ENCODE measurements around the gene C10orf71.

Gene C10orf71

DNA sequence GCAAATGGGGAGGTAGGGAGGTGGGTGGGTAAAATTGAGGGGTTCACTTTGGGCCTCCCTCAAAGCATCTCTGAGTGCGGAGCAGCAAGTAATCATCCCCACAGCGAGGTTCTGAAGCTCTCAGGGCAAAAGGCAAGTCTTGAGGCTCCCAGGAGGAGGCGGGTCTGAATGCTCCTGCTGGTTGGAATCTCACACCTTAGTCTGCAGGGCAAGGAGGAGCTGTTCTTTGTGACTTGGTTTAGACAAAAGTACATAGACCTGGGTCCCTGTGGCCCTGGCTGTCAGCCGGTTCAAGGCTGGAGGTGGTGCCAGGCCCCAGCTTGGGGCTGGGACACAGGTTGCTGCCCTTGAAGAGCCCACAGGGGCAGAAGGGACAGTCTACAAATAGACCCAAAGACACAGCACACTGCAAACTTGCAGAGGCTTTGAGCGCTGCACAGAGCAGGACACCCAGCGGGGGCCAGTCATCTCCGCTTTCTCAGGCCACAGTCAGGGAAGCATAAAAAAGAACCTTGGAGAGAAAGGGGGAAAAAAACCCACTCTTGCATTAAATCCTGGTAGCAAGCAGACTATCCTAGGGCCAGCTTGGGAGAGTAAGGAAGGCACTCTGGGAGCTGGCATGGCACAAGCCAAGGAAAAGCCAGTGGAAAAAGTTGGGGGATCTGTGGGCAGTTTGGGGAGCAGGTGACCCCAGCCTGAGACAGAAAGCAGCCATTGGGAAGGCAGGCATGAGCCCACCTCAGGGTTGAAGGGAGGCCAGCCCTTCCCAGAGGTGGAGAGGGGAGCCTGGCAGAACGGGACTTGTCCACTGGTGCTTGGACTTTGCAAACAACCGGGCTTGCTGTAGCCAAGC, 926 bp upstream of the C10orf71 start:
- no peaks in the 10 kb centered on the region for H3K79me2 ChIP-seq (ENCODE audit: insufficient read depth, low read length)
- TF ChIP-seq EZH2 (IDR thresholded peaks at IDR 0.05; ENCODE audit: borderline replicate concordance, low read depth, low read length, severe bottlenecking) (no peak), CTCF (IDR thresholded peaks at IDR 0.05; ENCODE audit: borderline replicate concordance, extremely low read depth, low read length, poor library complexity, severe bottlenecking) (no peak)
- no peak overlapping the region for H3K9ac ChIP-seq (ENCODE audit: low read depth, low read length)
- no peaks in the 10 kb centered on the region for H3K27me3 ChIP-seq (ENCODE audit: insufficient read depth, low read length, poor library complexity)
- H3K4me3 ChIP-seq (ENCODE audit: low read depth in 1 of 2, low read length in 2 of 2) = no peak overlapping the region
- H4K20me1 ChIP-seq (ENCODE audit: insufficient read depth, low read length) = no peaks in the 10 kb centered on the region
- no peak overlapping the region for H2AFZ ChIP-seq (ENCODE audit: low read depth, low read length)
- no peaks in the 10 kb centered on the region for H3K9me3 ChIP-seq (ENCODE audit: insufficient read depth, low read length, severe bottlenecking)
- ATAC-seq (ENCODE audit: insufficient read depth, low read depth) = no peak
- no peaks in the 10 kb centered on the region for H3K36me3 ChIP-seq (ENCODE audit: insufficient read depth, low read length)
- no peaks in the 10 kb centered on the region for H3K4me1 ChIP-seq (ENCODE audit: insufficient read depth, low read length)
- DNase-seq = no peak
- no peak overlapping the region for H3K27ac ChIP-seq (ENCODE audit: low read length)
- no peak overlapping the region for H3K4me2 ChIP-seq (ENCODE audit: insufficient read depth, low read length)

- no peaks in the 10 kb centered on the region for H3K4me1 ChIP-seq (ENCODE audit: insufficient read depth, low read length)
- ATAC-seq (ENCODE audit: insufficient read depth, low read depth) = no peak
- DNase-seq = no peak
- TF ChIP-seq EZH2 (IDR thresholded peaks at IDR 0.05; ENCODE audit: borderline replicate concordance, low read depth, low read length, severe bottlenecking) (no peak), CTCF (IDR thresholded peaks at IDR 0.05; ENCODE audit: borderline replicate concordance, extremely low read depth, low read length, poor library complexity, severe bottlenecking) (no peak)
- H4K20me1 ChIP-seq (ENCODE audit: insufficient read depth, low read length) = no peaks in the 10 kb centered on the region
- no peak overlapping the region for H3K27ac ChIP-seq (ENCODE audit: low read length)
- H2AFZ ChIP-seq (ENCODE audit: low read depth, low read length) = no peak overlapping the region
- no peaks in the 10 kb centered on the region for H3K36me3 ChIP-seq (ENCODE audit: insufficient read depth, low read length)
- H3K9me3 ChIP-seq (ENCODE audit: insufficient read depth, low read length, severe bottlenecking) = no peaks in the 10 kb centered on the region
- no peak overlapping the region for H3K9ac ChIP-seq (ENCODE audit: low read depth, low read length)
- H3K4me2 ChIP-seq (ENCODE audit: insufficient read depth, low read length) = no peak overlapping the region
- no peaks in the 10 kb centered on the region for H3K79me2 ChIP-seq (ENCODE audit: insufficient read depth, low read length)
- H3K4me3 ChIP-seq (ENCODE audit: low read depth in 1 of 2, low read length in 2 of 2) = no peak overlapping the region
- H3K27me3 ChIP-seq (ENCODE audit: insufficient read depth, low read length, poor library complexity) = no peaks in the 10 kb centered on the region
These were observed 343 bp upstream of the C10orf71 start for GRCh38 chr10:49298671-49298982.

DNA sequence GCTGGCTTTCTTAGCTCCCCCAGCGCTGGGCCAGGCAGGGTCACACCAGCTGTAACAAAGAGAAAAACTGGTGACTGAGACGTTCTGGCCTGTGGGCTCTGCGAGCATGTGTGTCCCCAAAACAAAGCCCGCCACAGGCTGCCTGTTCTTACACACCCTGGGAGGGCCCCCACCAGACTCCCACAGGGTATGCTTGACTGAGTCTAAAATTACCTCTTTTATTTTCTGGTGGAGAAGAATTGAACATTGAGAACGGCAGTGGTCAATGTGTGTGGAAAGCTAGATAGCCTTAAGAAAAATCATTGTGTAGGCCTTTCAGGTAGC, 808 bp downstream of the C10orf71 start:
- H2AFZ ChIP-seq (ENCODE audit: low read depth, low read length) = no peak overlapping the region
- no peaks in the 10 kb centered on the region for H3K27me3 ChIP-seq (ENCODE audit: insufficient read depth, low read length, poor library complexity)
- H3K9ac ChIP-seq (ENCODE audit: low read depth, low read length) = no peak overlapping the region
- TF ChIP-seq CTCF (IDR thresholded peaks at IDR 0.05; ENCODE audit: borderline replicate concordance, extremely low read depth, low read length, poor library complexity, severe bottlenecking) (no peak), EZH2 (IDR thresholded peaks at IDR 0.05; ENCODE audit: borderline replicate concordance, low read depth, low read length, severe bottlenecking) (no peak)
- no peaks in the 10 kb centered on the region for H3K9me3 ChIP-seq (ENCODE audit: insufficient read depth, low read length, severe bottlenecking)
- no peak overlapping the region for H3K4me2 ChIP-seq (ENCODE audit: insufficient read depth, low read length)
- no peaks in the 10 kb centered on the region for H3K79me2 ChIP-seq (ENCODE audit: insufficient read depth, low read length)
- H3K36me3 ChIP-seq (ENCODE audit: insufficient read depth, low read length) = no peaks in the 10 kb centered on the region
- ATAC-seq (ENCODE audit: insufficient read depth, low read depth) (no peak), DNase-seq (no peak)
- H3K4me1 ChIP-seq (ENCODE audit: insufficient read depth, low read length) = no peaks in the 10 kb centered on the region
- H4K20me1 ChIP-seq (ENCODE audit: insufficient read depth, low read length) = no peaks in the 10 kb centered on the region
- H3K4me3 ChIP-seq (ENCODE audit: low read depth in 1 of 2, low read length in 2 of 2) = no peak overlapping the region
- no peak overlapping the region for H3K27ac ChIP-seq (ENCODE audit: low read length)
